Measurements from ENCODE around the gene PPP2R2C.

The PPP2R2C gene

DNA sequence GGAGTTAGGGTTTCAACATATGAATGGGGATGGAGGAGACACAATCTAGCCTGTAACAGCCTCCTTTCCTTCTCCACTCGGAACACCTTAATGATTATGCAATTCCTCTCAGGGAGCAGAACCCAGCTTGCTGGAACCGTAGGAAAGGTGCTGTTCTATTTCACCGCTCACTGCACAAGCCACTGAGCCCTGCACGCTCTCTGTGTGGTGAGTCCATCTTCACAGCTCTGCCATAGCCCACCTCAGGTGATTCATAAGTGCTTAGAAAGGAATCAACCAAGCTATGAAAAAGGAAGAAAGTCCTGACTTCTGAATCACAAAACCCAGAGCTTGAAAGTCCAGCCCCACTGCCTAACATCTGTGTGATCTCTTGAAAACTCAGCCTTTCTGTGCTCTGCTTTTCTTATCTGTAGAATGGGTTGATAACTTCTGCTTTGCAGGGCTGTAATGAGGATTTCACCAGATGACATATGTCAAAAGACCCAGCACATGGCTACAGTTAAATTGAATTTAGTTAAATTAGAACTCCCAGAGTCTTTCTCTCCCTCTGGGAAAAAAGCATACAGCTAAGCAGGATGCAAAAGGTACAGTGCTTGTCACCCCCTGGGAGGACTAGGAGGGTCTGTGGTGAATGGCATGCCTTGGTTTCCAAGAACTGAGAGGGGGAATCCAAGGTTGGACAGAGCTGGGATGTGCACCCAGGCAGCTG, 111.2 kb downstream of the PPP2R2C start:
- TF ChIP-seq, protein P1, sequence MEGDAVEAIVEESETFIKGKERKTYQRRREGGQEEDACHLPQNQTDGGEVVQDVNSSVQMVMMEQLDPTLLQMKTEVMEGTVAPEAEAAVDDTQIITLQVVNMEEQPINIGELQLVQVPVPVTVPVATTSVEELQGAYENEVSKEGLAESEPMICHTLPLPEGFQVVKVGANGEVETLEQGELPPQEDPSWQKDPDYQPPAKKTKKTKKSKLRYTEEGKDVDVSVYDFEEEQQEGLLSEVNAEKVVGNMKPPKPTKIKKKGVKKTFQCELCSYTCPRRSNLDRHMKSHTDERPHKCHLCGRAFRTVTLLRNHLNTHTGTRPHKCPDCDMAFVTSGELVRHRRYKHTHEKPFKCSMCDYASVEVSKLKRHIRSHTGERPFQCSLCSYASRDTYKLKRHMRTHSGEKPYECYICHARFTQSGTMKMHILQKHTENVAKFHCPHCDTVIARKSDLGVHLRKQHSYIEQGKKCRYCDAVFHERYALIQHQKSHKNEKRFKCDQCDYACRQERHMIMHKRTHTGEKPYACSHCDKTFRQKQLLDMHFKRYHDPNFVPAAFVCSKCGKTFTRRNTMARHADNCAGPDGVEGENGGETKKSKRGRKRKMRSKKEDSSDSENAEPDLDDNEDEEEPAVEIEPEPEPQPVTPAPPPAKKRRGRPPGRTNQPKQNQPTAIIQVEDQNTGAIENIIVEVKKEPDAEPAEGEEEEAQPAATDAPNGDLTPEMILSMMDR (conservative IDR thresholded peaks at IDR 0.05; ENCODE audit: low read depth, low read length): no peak
- no peak for DNase-seq (ENCODE audit: low read depth)
- H3K4me3 ChIP-seq (ENCODE audit: low read depth, low read length): no peak overlapping the region

DNA sequence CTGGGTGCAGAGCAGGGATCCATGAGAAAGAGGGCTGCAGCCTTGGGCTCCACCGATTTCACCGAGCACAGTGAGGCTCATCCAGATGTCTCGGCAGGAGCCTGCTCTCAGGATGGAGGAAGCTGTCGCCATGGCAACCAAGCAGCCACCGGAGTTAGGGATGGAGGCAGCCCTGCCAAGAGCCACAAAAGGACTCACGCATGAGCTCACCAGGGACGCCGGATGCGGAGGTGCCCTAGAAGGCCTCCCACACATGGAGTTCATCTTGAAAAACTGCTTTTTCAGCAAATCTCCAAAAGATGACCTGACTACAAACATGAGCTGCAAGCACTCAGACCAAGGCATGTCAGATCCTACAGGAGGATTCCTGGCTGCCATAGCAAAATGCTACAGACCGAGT, 112.0 kb downstream of the PPP2R2C start:
- TF ChIP-seq, protein P1 (conservative IDR thresholded peaks at IDR 0.05; ENCODE audit: low read depth, low read length): no peak
- no peak overlapping the region for H3K4me3 ChIP-seq (ENCODE audit: low read depth, low read length)
- peak; percentile 8 for DNase-seq (ENCODE audit: low read depth)

DNA sequence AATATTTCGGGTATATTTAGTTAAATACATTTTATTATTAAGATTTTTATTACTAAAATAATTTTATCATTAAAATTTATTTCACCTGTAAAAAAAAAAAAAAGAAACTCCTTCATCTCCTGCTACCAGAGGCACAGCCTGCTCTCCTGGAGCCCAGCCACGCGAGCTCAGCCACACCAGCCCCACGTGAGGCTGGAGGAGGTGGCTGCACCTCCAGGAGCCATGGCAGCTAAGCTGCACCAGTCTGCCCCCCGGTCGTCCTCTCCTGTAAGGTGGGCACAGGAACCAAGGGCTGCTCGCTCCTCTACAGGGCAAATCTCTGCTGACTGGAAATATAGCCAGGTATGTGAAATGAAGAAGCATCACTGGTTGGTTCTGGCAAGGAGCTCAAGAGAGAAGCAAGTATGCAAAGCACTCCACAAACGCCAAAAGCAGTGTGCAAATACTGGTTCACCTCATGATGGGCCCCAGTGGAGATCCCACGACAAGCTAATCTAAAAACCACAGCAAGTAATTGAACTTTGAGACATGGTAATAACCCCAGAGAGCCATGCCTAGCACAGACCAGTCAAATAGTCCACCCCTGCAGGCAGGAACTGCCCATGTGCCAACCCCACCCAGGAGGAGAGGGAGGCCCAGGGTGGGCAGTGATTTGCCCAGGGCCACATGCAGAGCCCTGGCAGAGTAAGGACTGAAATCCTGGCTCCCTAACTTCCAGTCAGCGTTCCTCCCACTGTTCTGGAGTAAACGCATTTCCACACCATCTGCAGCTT, 112.7 kb downstream of the PPP2R2C start:
- no peak overlapping the region for H3K4me3 ChIP-seq (ENCODE audit: low read depth, low read length)
- no peak for DNase-seq (ENCODE audit: low read depth)
- TF ChIP-seq, protein P1 (conservative IDR thresholded peaks at IDR 0.05; ENCODE audit: low read depth, low read length): no peak

DNA sequence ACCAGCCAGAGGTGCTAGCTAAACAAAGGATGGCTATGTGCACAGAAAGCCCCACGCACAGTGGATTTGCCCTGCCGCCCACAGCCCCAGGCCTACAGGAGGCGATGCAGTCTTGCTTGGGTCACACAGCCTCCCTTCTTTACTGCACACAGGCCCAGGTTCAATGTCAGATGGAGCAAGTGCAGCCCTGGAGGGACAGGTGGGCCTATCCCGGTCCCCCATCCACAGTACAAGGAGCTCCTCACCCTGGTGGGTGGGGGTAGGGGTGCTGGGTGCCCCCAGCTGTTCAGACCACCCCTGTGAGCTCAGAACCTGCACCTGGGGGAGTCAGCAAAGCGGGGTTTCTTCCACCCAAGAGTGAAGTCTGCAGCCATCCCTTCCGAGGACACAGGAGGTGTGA, 114.9 kb downstream of the PPP2R2C start:
- TF ChIP-seq, protein P1 (conservative IDR thresholded peaks at IDR 0.05; ENCODE audit: low read depth, low read length): no peak
- no peak for DNase-seq (ENCODE audit: low read depth)
- no peak overlapping the region for H3K4me3 ChIP-seq (ENCODE audit: low read depth, low read length)

DNA sequence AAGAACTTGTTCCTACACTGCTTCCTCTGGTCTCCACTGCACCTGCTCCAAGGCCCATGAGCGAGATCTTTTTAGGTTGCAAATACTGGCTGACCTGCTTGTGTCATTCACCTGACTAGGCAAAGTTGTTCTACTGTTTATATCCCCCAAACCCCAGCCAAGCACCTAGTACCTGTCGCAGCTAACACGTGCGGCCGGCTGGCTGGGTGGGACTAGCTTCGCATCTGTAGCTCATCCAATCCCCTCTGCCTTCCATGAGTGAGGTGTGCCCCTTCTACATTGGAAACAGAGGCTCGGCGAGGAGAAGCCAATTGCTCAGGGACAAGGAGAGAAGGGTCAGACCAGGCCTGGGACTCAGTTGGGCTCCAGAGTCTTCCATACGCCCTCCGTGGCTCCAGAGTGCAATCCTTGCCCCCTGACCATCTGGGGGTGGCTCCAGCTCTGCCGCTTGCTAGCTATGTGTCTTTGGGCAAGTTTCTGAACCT, 116.3 kb downstream of the PPP2R2C start:
- TF ChIP-seq, protein P1 (conservative IDR thresholded peaks at IDR 0.05; ENCODE audit: low read depth, low read length): no peak
- DNase-seq (ENCODE audit: low read depth): no peak
- H3K4me3 ChIP-seq (ENCODE audit: low read depth, low read length): no peak overlapping the region

DNA sequence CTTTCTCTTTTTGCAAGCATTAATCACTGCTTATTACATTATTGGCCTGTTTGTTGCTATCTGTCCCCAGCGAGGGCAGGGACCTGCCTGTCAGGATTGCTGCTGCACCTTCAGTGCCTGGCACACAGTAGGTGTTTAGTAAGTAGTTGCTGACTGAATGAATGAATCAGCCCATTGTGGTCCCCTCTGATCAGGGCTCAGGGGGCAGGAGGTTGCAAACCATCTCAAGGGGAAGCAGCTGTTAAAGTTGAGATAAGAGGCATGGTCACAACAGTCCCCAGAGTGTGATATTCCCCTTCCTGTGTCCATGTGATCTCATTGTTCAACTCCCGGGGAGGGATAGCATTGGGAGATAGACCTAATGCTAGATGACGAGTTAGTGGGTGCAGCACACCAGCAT, 117.4 kb downstream of the PPP2R2C start:
- no peak for DNase-seq (ENCODE audit: low read depth)
- TF ChIP-seq, protein P1 (conservative IDR thresholded peaks at IDR 0.05; ENCODE audit: low read depth, low read length): no peak
- no peak overlapping the region for H3K4me3 ChIP-seq (ENCODE audit: low read depth, low read length)
